ENCODE data around the gene NIPAL3.

The NIPAL3 gene

DNA sequence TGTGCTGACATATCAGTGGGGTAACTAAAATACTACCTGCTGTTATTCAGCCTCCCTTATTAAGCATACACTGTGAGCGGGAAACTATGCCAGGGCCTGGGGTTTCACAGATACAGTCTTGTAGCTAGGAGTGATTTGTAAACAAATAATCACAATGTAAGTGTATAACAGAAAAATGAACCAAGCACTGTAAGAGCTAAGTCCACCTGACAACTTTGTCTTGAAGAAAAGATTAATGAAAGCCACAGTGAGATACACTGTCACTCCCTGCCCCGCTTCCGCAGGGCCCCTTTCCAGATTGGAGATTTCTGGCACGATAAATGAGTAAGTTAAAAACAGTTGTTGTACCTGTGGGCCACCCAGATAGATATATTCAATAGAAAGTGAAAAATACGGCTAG is 91.8 kb downstream of the NIPAL3 start:
- TF ChIP-seq, protein P1, sequence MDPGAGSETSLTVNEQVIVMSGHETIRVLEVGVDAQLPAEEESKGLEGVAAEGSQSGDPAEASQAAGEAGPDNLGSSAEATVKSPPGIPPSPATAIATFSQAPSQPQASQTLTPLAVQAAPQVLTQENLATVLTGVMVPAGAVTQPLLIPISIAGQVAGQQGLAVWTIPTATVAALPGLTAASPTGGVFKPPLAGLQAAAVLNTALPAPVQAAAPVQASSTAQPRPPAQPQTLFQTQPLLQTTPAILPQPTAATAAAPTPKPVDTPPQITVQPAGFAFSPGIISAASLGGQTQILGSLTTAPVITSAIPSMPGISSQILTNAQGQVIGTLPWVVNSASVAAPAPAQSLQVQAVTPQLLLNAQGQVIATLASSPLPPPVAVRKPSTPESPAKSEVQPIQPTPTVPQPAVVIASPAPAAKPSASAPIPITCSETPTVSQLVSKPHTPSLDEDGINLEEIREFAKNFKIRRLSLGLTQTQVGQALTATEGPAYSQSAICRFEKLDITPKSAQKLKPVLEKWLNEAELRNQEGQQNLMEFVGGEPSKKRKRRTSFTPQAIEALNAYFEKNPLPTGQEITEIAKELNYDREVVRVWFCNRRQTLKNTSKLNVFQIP (CRISPR knock-in tag; IDR thresholded peaks at IDR 0.05; ENCODE audit: borderline replicate concordance, low read depth): no peak
- TF ChIP-seq ZC3H10 (CRISPR knock-in tag; IDR thresholded peaks at IDR 0.05): no peak
- no peak for TF ChIP-seq ARNTL (CRISPR knock-in tag; IDR thresholded peaks at IDR 0.05; ENCODE audit: borderline replicate concordance, low read depth)
- TF ChIP-seq, protein P2, sequence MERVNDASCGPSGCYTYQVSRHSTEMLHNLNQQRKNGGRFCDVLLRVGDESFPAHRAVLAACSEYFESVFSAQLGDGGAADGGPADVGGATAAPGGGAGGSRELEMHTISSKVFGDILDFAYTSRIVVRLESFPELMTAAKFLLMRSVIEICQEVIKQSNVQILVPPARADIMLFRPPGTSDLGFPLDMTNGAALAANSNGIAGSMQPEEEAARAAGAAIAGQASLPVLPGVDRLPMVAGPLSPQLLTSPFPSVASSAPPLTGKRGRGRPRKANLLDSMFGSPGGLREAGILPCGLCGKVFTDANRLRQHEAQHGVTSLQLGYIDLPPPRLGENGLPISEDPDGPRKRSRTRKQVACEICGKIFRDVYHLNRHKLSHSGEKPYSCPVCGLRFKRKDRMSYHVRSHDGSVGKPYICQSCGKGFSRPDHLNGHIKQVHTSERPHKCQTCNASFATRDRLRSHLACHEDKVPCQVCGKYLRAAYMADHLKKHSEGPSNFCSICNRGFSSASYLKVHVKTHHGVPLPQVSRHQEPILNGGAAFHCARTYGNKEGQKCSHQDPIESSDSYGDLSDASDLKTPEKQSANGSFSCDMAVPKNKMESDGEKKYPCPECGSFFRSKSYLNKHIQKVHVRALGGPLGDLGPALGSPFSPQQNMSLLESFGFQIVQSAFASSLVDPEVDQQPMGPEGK (CRISPR knock-in tag; IDR thresholded peaks at IDR 0.05; ENCODE audit: borderline replicate concordance): no peak
- no peak for TF ChIP-seq RARB (CRISPR knock-in tag; IDR thresholded peaks at IDR 0.05)
- no peak for ATAC-seq

DNA sequence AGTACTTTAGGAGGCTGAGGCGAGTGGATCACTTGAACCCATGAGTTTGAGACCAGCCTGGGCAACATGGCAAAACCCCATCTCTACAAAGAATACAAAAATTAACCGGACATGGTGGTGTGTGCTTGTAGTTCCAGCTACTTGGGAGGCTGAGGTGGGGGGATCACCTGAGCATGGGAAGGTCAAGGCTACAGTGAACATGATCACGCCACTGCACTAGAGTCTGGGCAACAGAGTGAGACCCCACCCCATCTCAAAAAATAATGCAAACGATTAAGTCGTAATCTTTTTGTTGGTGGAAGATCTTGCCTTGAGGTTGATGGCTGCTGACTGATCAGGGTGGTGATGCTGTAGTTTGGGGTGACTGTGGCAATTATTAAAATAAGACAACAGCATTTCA is 93.3 kb downstream of the NIPAL3 start:
- TF ChIP-seq ESRRG (CRISPR knock-in tag; IDR thresholded peaks at IDR 0.05) (no peak), SNAI2 (CRISPR knock-in tag; IDR thresholded peaks at IDR 0.05) (no peak), GLIS3 (CRISPR knock-in tag; IDR thresholded peaks at IDR 0.05) (no peak), RARB (CRISPR knock-in tag; IDR thresholded peaks at IDR 0.05) (no peak), PPARA (CRISPR knock-in tag; IDR thresholded peaks at IDR 0.05; ENCODE audit: borderline replicate concordance) (no peak), TOX (CRISPR knock-in tag; IDR thresholded peaks at IDR 0.05; ENCODE audit: borderline replicate concordance) (no peak), ZNF8 (CRISPR knock-in tag; IDR thresholded peaks at IDR 0.05) (no peak), ZC3H10 (CRISPR knock-in tag; IDR thresholded peaks at IDR 0.05) (no peak), ZFP30 (CRISPR knock-in tag; IDR thresholded peaks at IDR 0.05) (no peak), ARNTL (CRISPR knock-in tag; IDR thresholded peaks at IDR 0.05; ENCODE audit: borderline replicate concordance, low read depth) (no peak), OSR1 (CRISPR knock-in tag; IDR thresholded peaks at IDR 0.05) (no peak), ZFP3 (CRISPR knock-in tag; IDR thresholded peaks at IDR 0.05) (no peak), CSDC2 (CRISPR knock-in tag; IDR thresholded peaks at IDR 0.05) (no peak), ISL1 (CRISPR knock-in tag; IDR thresholded peaks at IDR 0.05) (no peak)
- TF ChIP-seq, protein P1 (CRISPR knock-in tag; IDR thresholded peaks at IDR 0.05; ENCODE audit: borderline replicate concordance, low read depth): no peak
- TF ChIP-seq, protein P3, sequence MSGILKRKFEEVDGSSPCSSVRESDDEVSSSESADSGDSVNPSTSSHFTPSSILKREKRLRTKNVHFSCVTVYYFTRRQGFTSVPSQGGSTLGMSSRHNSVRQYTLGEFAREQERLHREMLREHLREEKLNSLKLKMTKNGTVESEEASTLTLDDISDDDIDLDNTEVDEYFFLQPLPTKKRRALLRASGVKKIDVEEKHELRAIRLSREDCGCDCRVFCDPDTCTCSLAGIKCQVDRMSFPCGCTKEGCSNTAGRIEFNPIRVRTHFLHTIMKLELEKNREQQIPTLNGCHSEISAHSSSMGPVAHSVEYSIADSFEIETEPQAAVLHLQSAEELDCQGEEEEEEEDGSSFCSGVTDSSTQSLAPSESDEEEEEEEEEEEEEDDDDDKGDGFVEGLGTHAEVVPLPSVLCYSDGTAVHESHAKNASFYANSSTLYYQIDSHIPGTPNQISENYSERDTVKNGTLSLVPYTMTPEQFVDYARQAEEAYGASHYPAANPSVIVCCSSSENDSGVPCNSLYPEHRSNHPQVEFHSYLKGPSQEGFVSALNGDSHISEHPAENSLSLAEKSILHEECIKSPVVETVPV (CRISPR knock-in tag; IDR thresholded peaks at IDR 0.05): no peak
- ATAC-seq: no peak

DNA sequence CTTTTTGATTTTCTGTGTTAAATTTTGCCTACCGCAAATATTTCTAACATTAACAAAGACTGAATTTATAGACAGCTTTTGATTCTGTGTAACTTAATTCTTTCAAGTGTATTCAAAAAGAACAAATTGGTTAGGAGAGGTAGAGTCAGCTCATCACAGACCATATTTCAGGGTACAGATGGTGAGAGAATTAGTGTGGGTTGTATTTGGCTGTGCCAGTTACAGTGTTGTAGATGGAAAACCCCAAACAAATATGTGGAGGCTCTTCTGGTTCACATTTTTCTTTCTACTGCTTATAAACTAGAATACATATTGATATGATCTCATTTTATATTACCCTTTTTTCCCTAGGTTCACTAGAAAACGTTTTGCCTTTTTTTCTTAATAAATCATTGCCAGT is 98.1 kb downstream of the NIPAL3 start:
- TF ChIP-seq, protein P1 (CRISPR knock-in tag; IDR thresholded peaks at IDR 0.05; ENCODE audit: borderline replicate concordance, low read depth): no peak
- TF ChIP-seq ZFP30 (CRISPR knock-in tag; IDR thresholded peaks at IDR 0.05) (no peak), ZFP3 (CRISPR knock-in tag; IDR thresholded peaks at IDR 0.05) (no peak), TCF4 (CRISPR knock-in tag; IDR thresholded peaks at IDR 0.05; ENCODE audit: borderline replicate concordance) (no peak), ESRRG (CRISPR knock-in tag; IDR thresholded peaks at IDR 0.05) (no peak), RARB (CRISPR knock-in tag; IDR thresholded peaks at IDR 0.05) (no peak), ZNF8 (CRISPR knock-in tag; IDR thresholded peaks at IDR 0.05) (no peak), PPARA (CRISPR knock-in tag; IDR thresholded peaks at IDR 0.05; ENCODE audit: borderline replicate concordance) (no peak), ARNTL (CRISPR knock-in tag; IDR thresholded peaks at IDR 0.05; ENCODE audit: borderline replicate concordance, low read depth) (no peak), SNAI2 (CRISPR knock-in tag; IDR thresholded peaks at IDR 0.05) (no peak), TOX (CRISPR knock-in tag; IDR thresholded peaks at IDR 0.05; ENCODE audit: borderline replicate concordance) (no peak), GLIS3 (CRISPR knock-in tag; IDR thresholded peaks at IDR 0.05) (no peak), BACH2 (CRISPR knock-in tag; IDR thresholded peaks at IDR 0.05; ENCODE audit: borderline replicate concordance) (no peak), ZC3H10 (CRISPR knock-in tag; IDR thresholded peaks at IDR 0.05) (no peak), ISL1 (CRISPR knock-in tag; IDR thresholded peaks at IDR 0.05) (no peak)
- TF ChIP-seq, protein P3 (CRISPR knock-in tag; IDR thresholded peaks at IDR 0.05): no peak
- TF ChIP-seq, protein P4, sequence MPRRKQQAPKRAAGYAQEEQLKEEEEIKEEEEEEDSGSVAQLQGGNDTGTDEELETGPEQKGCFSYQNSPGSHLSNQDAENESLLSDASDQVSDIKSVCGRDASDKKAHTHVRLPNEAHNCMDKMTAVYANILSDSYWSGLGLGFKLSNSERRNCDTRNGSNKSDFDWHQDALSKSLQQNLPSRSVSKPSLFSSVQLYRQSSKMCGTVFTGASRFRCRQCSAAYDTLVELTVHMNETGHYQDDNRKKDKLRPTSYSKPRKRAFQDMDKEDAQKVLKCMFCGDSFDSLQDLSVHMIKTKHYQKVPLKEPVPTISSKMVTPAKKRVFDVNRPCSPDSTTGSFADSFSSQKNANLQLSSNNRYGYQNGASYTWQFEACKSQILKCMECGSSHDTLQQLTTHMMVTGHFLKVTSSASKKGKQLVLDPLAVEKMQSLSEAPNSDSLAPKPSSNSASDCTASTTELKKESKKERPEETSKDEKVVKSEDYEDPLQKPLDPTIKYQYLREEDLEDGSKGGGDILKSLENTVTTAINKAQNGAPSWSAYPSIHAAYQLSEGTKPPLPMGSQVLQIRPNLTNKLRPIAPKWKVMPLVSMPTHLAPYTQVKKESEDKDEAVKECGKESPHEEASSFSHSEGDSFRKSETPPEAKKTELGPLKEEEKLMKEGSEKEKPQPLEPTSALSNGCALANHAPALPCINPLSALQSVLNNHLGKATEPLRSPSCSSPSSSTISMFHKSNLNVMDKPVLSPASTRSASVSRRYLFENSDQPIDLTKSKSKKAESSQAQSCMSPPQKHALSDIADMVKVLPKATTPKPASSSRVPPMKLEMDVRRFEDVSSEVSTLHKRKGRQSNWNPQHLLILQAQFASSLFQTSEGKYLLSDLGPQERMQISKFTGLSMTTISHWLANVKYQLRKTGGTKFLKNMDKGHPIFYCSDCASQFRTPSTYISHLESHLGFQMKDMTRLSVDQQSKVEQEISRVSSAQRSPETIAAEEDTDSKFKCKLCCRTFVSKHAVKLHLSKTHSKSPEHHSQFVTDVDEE (CRISPR knock-in tag; IDR thresholded peaks at IDR 0.05): no peak
- ATAC-seq: no peak
